ENCODE measurements around the gene SOX5. TPM values are rescaled to one million over a fixed set of nuclear protein-coding genes. Genes with fewer than 3 reads are reported as not detected.

Gene SOX5
- total and polyA plus RNA-seq, 2 experiments from 2014 or later: 1.0 to 4.7 TPM

DNA sequence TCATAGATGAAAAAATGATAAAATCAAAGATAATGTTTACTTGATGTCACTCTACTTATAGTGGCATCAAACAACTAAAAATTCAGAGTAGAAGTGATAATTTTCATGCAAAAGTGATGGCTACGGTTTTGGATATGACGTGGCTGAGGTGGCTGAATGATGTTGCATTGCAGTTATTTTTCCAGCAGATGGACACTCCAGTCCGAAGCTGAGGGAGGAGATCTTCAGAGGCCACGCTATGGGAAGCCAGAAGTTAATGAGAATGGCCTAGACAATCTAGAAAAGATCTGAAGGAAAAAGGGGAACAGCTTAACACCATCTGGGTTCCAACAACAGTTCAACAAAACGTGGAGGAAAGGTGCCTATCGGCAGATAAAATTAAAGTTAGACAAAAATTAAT lies 279.8 kb downstream of the SOX5 start:
- H4K20me1 ChIP-seq (replicated peaks; ENCODE audit: insufficient read depth): no peaks in the 10 kb centered on the region

GRCh38 chr12:23666866-23667265 lies 282.6 kb downstream of the SOX5 start:
- no peaks in the 10 kb centered on the region for H3K36me3 Mint-ChIP-seq (ENCODE audit: low read depth)
- H3K27me3 Mint-ChIP-seq (ENCODE audit: insufficient read depth, low read depth, poor library complexity): no peaks in the 10 kb centered on the region
- H3K79me2 ChIP-seq (replicated peaks; ENCODE audit: insufficient read depth): no peaks in the 10 kb centered on the region
- H3F3A ChIP-seq (replicated peaks; ENCODE audit: low read depth): no peaks in the 10 kb centered on the region
- H3K4me1 Mint-ChIP-seq: peaks cover 6% of the 10 kb centered on the region; the same call in 2 of the 3 replicates
- peak; percentile 77 for ATAC-seq
- no peak overlapping the region for H3K27ac ChIP-seq (ENCODE audit: low read depth)
- no peaks in the 10 kb centered on the region for H3K36me3 ChIP-seq (ENCODE audit: insufficient read depth)
- H3K4me3 ChIP-seq: 0 out of 2 replicates have a peak overlapping the region, but pooled peaks have one; percentile 28
- H3K27ac Mint-ChIP-seq: no peak overlapping the region
- H2AFZ ChIP-seq: no peak overlapping the region; the same call in 1 of the 2 replicates
- peak; percentile 45 for DNase-seq (ENCODE audit: low spot score)
- no peaks in the 10 kb centered on the region for H3K9me2 ChIP-seq (ENCODE audit: insufficient read depth)
- H3K4me3 Mint-ChIP-seq: no peak overlapping the region
- no peaks in the 10 kb centered on the region for H4K20me1 ChIP-seq (replicated peaks; ENCODE audit: insufficient read depth)
- no peaks in the 10 kb centered on the region for H3K27me3 ChIP-seq (ENCODE audit: insufficient read depth)
- H3K4me2 ChIP-seq: peak overlapping the region; percentile 64
- no peaks in the 10 kb centered on the region for H3K9me3 Mint-ChIP-seq
- peaks cover 20% of the 10 kb centered on the region for H3K4me1 ChIP-seq (ENCODE audit: insufficient read depth)
- TF ChIP-seq STAT1 (IDR thresholded peaks at IDR 0.05; ENCODE audit: unreplicated experiment) (no peak), CREB1 (CRISPR knock-in tag; IDR thresholded peaks at IDR 0.05; ENCODE audit: low read depth) (no peak), JUNB (IDR thresholded peaks at IDR 0.05; ENCODE audit: unreplicated experiment) (no peak), EZH2phosphoT487 (IDR thresholded peaks at IDR 0.05; ENCODE audit: unreplicated experiment) (no peak), NANOG (IDR thresholded peaks at IDR 0.05; ENCODE audit: borderline replicate concordance) (no peak)
- TF ChIP-seq, protein P1, sequence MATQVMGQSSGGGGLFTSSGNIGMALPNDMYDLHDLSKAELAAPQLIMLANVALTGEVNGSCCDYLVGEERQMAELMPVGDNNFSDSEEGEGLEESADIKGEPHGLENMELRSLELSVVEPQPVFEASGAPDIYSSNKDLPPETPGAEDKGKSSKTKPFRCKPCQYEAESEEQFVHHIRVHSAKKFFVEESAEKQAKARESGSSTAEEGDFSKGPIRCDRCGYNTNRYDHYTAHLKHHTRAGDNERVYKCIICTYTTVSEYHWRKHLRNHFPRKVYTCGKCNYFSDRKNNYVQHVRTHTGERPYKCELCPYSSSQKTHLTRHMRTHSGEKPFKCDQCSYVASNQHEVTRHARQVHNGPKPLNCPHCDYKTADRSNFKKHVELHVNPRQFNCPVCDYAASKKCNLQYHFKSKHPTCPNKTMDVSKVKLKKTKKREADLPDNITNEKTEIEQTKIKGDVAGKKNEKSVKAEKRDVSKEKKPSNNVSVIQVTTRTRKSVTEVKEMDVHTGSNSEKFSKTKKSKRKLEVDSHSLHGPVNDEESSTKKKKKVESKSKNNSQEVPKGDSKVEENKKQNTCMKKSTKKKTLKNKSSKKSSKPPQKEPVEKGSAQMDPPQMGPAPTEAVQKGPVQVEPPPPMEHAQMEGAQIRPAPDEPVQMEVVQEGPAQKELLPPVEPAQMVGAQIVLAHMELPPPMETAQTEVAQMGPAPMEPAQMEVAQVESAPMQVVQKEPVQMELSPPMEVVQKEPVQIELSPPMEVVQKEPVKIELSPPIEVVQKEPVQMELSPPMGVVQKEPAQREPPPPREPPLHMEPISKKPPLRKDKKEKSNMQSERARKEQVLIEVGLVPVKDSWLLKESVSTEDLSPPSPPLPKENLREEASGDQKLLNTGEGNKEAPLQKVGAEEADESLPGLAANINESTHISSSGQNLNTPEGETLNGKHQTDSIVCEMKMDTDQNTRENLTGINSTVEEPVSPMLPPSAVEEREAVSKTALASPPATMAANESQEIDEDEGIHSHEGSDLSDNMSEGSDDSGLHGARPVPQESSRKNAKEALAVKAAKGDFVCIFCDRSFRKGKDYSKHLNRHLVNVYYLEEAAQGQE (IDR thresholded peaks at IDR 0.05; ENCODE audit: unreplicated experiment): no peak
- TF ChIP-seq, protein P2, sequence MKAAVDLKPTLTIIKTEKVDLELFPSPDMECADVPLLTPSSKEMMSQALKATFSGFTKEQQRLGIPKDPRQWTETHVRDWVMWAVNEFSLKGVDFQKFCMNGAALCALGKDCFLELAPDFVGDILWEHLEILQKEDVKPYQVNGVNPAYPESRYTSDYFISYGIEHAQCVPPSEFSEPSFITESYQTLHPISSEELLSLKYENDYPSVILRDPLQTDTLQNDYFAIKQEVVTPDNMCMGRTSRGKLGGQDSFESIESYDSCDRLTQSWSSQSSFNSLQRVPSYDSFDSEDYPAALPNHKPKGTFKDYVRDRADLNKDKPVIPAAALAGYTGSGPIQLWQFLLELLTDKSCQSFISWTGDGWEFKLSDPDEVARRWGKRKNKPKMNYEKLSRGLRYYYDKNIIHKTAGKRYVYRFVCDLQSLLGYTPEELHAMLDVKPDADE (IDR thresholded peaks at IDR 0.05): no peak

More for the DNA sequence above, 279.8 kb downstream of the SOX5 start:
- no peak overlapping the region for H3K4me2 ChIP-seq
- no peaks in the 10 kb centered on the region for H3F3A ChIP-seq (replicated peaks; ENCODE audit: low read depth)
- Mint-ChIP-seq H3K4me1 (peaks cover 6% of the 10 kb centered on the region; the same call in 2 of the 3 replicates), H3K4me3 (no peak overlapping the region), H3K27me3 (ENCODE audit: insufficient read depth, low read depth, poor library complexity) (no peaks in the 10 kb centered on the region), H3K27ac (no peak overlapping the region), H3K9me3 (no peaks in the 10 kb centered on the region), H3K36me3 (ENCODE audit: low read depth) (no peaks in the 10 kb centered on the region)
- ATAC-seq (no peak), DNase-seq (ENCODE audit: low spot score) (no peak)
- peaks cover 20% of the 10 kb centered on the region for H3K4me1 ChIP-seq (ENCODE audit: insufficient read depth)
- no peaks in the 10 kb centered on the region for H3K79me2 ChIP-seq (replicated peaks; ENCODE audit: insufficient read depth)
- no peak overlapping the region for H3K27ac ChIP-seq (ENCODE audit: low read depth)
- no peak overlapping the region for H3K4me3 ChIP-seq
- no peaks in the 10 kb centered on the region for H3K27me3 ChIP-seq (ENCODE audit: insufficient read depth)
- H3K36me3 ChIP-seq (ENCODE audit: insufficient read depth): no peaks in the 10 kb centered on the region
- TF ChIP-seq NANOG (IDR thresholded peaks at IDR 0.05; ENCODE audit: borderline replicate concordance) (no peak), STAT1 (IDR thresholded peaks at IDR 0.05; ENCODE audit: unreplicated experiment) (no peak), POLR2AphosphoS5 (IDR thresholded peaks at IDR 0.05; ENCODE audit: low read depth) (no peak), CREB1 (CRISPR knock-in tag; IDR thresholded peaks at IDR 0.05; ENCODE audit: low read depth) (no peak), ZNF331 (CRISPR knock-in tag; IDR thresholded peaks at IDR 0.05; ENCODE audit: low read depth) (no peak)
- TF ChIP-seq, protein P2 (IDR thresholded peaks at IDR 0.05): no peak
- TF ChIP-seq, protein P1 (IDR thresholded peaks at IDR 0.05; ENCODE audit: unreplicated experiment): no peak
- H2AFZ ChIP-seq: no peak overlapping the region
- H3K9me2 ChIP-seq (ENCODE audit: insufficient read depth): no peaks in the 10 kb centered on the region
